ENCODE results near the gene FAM83E. TPM values are rescaled to one million over a fixed set of nuclear protein-coding genes. Genes with fewer than 3 reads are reported as not detected.
A peak's percentile ranks its signal among the peaks of the same experiment; 100 is the strongest.

The FAM83E gene
- total RNA-seq, 2 experiments from 2014 or later: 1.5 to 4.1 TPM

DNA sequence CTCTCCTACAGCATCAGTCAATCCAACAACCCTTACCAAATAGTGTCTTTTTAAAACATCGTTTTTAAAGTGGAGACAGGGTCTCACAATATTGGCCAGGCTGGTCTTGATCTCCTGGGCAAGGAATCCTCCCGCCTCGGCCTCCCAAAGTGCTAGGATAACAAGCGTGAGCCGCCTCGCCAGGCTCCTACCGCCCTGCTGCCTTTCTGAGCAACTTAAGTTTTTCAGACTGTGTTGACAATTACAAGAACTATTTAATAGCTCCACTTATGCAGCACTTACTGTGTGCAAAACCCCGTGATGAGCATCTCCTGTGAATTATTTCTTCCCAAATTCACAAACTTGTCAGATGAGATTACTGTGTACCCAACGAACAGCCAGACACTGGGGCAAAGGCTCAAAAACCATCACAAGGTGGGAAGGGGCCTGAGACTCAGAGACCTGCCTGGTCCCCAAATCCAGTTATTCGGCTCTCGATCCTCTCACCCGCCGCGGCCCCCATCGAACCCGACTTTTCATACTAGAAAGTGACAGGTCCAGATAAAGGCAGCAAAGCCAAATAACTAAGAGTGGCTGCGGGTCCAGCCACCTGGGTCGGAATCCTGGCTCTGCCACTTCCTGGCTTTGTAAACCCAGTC, 3.5 kb upstream of the FAM83E start:
- Mint-ChIP-seq H3K4me3 (peak overlapping the region; percentile 94), H3K9me3 (ENCODE audit: low read depth) (no peaks in the 10 kb centered on the region), H3K27me3 (no peaks in the 10 kb centered on the region), H3K36me3 (ENCODE audit: low read depth) (peaks cover 59% of the 10 kb centered on the region), H3K27ac (peak overlapping the region; percentile 97), H3K4me1 (peaks cover 42% of the 10 kb centered on the region)
- ChIA-PET POLR2A (interaction anchor here (1.0 to 1.3 kb wide), 11 partner anchors 10 to 255 kb away, joined by 3 to 9 read pairs (median 4); partner anchors contain the start of genes CA11, DBP, SYNGR4 and TMEM143), CTCF (interaction anchor here (0.6 to 1.9 kb wide), 3 partner anchors 10 to 375 kb away, joined by 3 to 7 read pairs (median 4); partner anchors contain the start of gene RUVBL2)
- DNase-seq: no peak
- no peak for ATAC-seq
- intact Hi-C loops (cut with DNase I, micrococcal nuclease): loop anchor here in 1 of 2 experiments (2.0 kb wide), 1 partner anchor 108 kb away; the partner anchor contains the start of gene LMTK3

DNA sequence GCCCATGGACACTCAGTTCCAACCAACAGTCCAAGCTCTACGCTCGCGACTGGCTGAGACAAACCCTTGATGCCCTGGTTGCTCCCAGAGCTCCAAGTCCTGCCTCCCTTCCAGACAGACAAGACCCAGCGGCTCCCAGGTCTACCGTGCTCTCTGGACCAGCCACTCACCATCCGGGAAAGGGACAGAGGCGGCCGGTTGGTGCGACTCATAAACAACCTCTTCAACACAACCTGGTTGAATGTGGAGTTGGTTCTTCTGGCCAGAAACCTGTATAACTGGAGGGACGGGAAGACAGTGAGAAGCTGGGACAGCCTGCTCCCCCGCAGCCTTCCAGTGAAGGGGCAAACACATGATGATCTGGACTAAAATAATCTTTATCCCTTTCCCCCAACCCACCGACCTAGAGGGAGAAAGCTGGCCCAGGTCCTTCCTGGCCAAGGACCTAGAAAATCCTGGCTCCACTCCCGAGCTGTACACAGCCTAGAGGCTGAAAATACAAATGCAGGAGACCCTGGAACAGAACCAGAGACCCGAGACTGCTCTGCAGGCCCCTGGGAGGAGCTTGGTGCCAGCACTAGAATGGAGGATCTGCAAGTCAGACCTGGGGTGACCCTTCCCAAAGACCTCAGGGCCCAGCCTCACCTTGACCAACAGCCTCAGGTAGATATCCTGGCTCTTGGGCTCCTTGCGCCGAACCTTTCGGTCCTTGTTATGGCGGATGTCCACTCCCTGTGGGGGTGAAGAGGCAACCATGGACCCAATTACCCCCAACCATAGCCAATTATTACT, 2.5 kb upstream of the FAM83E start:
- H3K9me3 Mint-ChIP-seq (ENCODE audit: low read depth): no peaks in the 10 kb centered on the region
- peaks cover 55% of the 10 kb centered on the region for H3K36me3 Mint-ChIP-seq (ENCODE audit: low read depth)
- H3K27ac Mint-ChIP-seq: peak overlapping the region; percentile 97
- H3K4me1 Mint-ChIP-seq: peaks cover 37% of the 10 kb centered on the region
- ATAC-seq (no peak), DNase-seq (no peak)
- peak overlapping the region; percentile 94 for H3K4me3 Mint-ChIP-seq
- ChIA-PET POLR2A (interaction anchor here (0.5 to 1.3 kb wide), 6 partner anchors 9 to 198 kb away, joined by 3 to 6 read pairs (median 3); no protein-coding TSS in a partner anchor), CTCF (interaction anchor here (0.6 kb wide), 1 partner anchor 225 kb away, joined by 3 read pairs; no protein-coding TSS in a partner anchor)
- no peaks in the 10 kb centered on the region for H3K27me3 Mint-ChIP-seq
- intact Hi-C loops (cut with DNase I, micrococcal nuclease): no loop called here

DNA sequence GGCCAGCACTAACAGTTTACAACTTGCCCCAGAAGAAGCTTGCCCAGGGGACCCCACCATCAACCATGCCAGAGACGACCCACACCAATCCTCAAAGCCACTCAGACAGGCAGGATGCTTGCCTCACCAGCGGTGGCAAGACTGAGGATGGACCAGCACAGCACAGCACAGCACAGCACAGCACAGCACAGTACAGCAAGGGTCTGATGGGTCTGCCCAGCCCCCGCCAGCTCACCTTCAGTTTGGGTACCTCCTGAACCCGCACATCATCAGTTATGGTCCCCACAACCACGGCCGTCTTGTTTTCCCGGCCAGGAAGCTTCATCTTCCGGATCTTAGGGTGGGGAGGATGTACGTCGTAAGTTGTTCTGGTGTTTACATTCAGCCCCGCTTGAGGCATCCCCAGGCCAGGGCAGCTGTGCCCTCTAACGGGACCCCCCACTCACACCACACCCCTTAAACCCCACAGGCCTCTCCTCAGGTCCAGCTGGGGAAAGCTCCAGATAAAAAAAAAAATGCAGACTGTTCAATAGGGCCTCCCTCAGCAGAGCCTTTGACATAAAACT, 1.7 kb upstream of the FAM83E start:
- peak overlapping the region; percentile 97 for H3K27ac Mint-ChIP-seq
- H3K4me1 Mint-ChIP-seq: peaks cover 32% of the 10 kb centered on the region
- no peaks in the 10 kb centered on the region for H3K9me3 Mint-ChIP-seq (ENCODE audit: low read depth)
- POLR2A ChIA-PET: interaction anchor here (0.6 to 1.4 kb wide), 8 partner anchors 8 to 506 kb away, joined by 3 to 6 read pairs (median 3); partner anchors contain the start of gene PLA2G4C
- no peak for DNase-seq
- no peaks in the 10 kb centered on the region for H3K27me3 Mint-ChIP-seq
- CTCF ChIA-PET: interaction anchor here (0.5 kb wide), 1 partner anchor 26 kb away, joined by 3 read pairs; no protein-coding TSS in a partner anchor
- peaks cover 50% of the 10 kb centered on the region for H3K36me3 Mint-ChIP-seq (ENCODE audit: low read depth)
- ATAC-seq: no peak
- intact Hi-C loops (cut with DNase I, micrococcal nuclease): no loop called here
- peak overlapping the region; percentile 94 for H3K4me3 Mint-ChIP-seq

DNA sequence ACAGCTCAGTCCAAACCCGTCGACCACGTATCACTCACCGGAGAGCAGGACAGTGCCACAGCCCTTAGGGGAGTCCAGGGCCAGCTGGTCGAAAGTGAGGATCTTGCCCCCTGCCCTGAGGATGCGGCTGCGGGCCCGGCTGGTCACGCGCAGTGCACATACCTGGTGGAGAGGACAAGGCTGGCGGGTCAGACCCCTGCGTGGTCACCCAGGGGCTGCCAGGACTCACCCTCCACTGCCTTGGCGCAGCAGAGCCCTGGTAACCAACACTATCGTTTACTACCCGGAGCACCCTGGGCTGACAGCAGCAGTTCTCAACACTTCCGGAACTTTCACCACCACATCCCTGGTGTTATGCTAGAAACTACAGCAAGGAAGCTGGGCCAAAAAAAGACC, 1.2 kb upstream of the FAM83E start:
- intact Hi-C loops (cut with DNase I, micrococcal nuclease): no loop called here
- peaks cover 47% of the 10 kb centered on the region for H3K36me3 Mint-ChIP-seq (ENCODE audit: low read depth)

DNA sequence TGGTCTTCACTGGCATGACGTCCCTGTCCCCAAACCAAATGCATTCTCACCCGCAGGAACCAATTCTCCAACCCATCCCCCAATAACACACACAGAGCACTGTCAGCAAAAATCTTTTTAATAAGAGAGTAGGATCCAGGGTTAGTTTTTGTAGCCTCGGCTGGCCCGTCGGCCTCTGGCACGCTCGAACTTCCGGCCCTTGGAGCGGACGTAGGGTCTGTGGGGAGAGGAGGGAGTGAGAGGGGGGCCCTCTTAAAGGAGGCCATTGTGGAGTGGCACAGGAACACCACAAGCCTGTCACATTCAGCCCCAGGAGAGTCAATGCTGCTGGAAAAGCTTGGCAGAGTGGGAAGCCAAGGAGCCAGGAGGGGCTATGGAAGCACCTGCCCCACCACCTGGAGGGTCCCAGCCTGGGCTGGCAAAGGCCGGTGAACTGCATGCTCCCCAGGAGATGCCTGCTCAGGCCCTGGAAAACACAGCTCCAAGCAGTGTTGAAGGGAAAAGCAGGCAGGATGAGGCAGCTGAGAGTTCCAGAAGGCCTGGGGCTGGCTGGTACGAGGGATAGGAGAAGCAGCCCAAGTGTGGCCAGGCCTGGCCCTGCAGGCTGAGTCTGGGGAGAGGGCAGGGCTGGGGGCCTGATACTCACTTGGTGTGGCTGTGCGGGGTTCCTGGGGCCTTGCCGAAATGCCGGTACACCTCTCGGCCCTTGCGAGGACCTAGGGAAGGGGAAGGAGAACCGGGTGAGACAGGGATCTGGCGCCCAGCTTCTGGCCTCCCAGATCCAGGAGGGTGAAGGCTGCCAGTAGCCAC, 560 bp upstream of the FAM83E start:
- ChIA-PET POLR2A (interaction anchor here (0.6 to 1.5 kb wide), 6 partner anchors 9 to 122 kb away, joined by 3 to 5 read pairs (median 3); no protein-coding TSS in a partner anchor), CTCF (no interaction called here)
- Mint-ChIP-seq H3K4me1 (peaks cover 30% of the 10 kb centered on the region), H3K9me3 (ENCODE audit: low read depth) (no peaks in the 10 kb centered on the region), H3K27me3 (no peaks in the 10 kb centered on the region), H3K27ac (peak overlapping the region; percentile 13), H3K36me3 (ENCODE audit: low read depth) (peaks cover 47% of the 10 kb centered on the region), H3K4me3 (peak overlapping the region; percentile 6)
- intact Hi-C loops (cut with DNase I, micrococcal nuclease): no loop called here
- no peak for ATAC-seq
- DNase-seq: no peak

More for the DNA sequence above, 1.2 kb upstream of the FAM83E start:
- ATAC-seq: no peak
- ChIA-PET POLR2A (interaction anchor here (0.7 to 1.5 kb wide), 8 partner anchors 8 to 505 kb away, joined by 3 to 6 read pairs (median 3); partner anchors contain the start of gene PLA2G4C), CTCF (interaction anchor here (0.5 kb wide), 1 partner anchor 26 kb away, joined by 3 read pairs; no protein-coding TSS in a partner anchor)
- H3K4me1 Mint-ChIP-seq: peaks cover 30% of the 10 kb centered on the region
- H3K27ac Mint-ChIP-seq: peak overlapping the region; percentile 97
- H3K9me3 Mint-ChIP-seq (ENCODE audit: low read depth): no peaks in the 10 kb centered on the region
- no peaks in the 10 kb centered on the region for H3K27me3 Mint-ChIP-seq
- peak overlapping the region; percentile 94 for H3K4me3 Mint-ChIP-seq
- no peak for DNase-seq

DNA sequence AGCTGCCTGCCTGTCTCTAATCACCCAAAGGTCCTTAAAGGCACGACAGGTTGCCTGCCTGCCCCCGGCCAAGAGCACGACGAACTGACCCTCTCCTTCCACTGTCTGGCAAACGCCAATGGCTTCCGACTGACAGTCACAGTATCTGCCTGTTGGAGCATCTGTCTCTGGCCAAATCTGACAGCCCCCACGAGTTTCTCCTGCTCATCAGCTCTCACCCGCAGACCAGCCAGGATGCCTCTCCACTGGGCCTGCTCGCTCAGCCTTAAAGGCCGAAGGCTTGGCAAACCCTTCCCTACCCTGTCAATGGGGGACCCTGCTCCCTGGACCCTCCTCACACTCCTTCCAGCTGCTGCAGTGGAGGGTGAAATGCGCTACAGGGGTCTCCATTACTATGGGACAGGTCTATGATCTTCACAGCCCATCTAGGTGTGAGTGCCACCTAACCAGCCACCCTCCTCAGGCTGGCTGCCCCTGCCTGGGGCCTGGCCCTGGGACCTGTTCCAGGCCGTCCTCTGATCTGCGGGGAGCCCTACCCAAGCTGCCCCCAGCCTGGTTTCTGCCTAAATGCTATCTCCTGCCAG, 932 bp downstream of the FAM83E start:
- H3K36me3 Mint-ChIP-seq (ENCODE audit: low read depth): peaks cover 38% of the 10 kb centered on the region
- no peaks in the 10 kb centered on the region for H3K9me3 Mint-ChIP-seq (ENCODE audit: low read depth)
- H3K27me3 Mint-ChIP-seq: no peaks in the 10 kb centered on the region
- peaks cover 21% of the 10 kb centered on the region for H3K4me1 Mint-ChIP-seq
- no peak for ATAC-seq
- no peak overlapping the region for H3K4me3 Mint-ChIP-seq
- ChIA-PET POLR2A (interaction anchor here (0.6 to 2.4 kb wide), 4 partner anchors 8 to 112 kb away, joined by 3 to 7 read pairs (median 4); no protein-coding TSS in a partner anchor), CTCF (interaction anchor here (0.5 to 0.7 kb wide), 3 partner anchors 99 to 343 kb away, joined by 3 to 4 read pairs (median 4); no protein-coding TSS in a partner anchor)
- no peak for DNase-seq
- H3K27ac Mint-ChIP-seq: peak overlapping the region; percentile 25
- intact Hi-C loops (cut with DNase I, micrococcal nuclease): no loop called here

DNA sequence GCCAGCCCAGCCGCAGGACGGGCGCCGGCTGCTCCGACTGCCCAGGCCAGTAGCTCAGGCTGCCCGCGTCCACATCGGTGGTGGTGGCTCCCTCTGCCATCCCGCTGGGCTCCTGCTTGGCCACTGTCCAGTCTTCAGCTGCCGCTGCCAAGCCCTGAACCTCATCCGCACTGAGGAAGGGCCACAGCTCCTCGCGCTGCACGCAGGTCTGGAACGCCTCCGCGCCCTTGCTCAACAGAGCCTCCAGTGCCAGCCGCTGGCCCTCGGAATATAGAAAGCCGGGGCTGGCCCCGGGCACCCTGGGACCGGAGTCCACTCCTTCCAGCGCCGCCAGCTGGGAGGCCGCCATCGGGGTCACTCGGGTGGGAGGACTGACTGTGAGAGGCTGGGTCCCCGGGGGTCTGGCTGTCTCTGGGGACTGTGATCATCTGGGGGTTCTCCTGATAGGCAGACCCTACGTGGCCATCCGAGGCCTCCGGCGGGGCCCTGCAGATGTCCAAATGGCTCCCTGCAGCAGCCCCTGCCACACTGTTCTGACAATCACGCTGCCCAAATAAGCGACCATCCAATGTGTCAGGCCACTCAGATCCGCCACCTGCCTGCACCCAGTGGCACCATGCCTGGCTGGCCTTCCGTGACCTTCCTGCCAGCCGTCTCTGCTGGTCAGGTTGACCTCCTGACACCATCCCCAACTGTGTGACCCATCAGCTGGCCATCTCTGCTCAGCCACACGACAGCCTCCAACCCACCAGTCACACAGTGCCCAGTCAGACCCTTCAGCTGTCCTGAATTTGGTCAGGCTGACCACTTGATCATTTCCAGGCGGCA, 1.6 kb downstream of the FAM83E start:
- ChIA-PET POLR2A (interaction anchor here (0.7 to 2.4 kb wide), 3 partner anchors 8 to 18 kb away, joined by 3 to 7 read pairs (median 4); no protein-coding TSS in a partner anchor), CTCF (interaction anchor here (0.5 kb wide), 1 partner anchor 213 kb away, joined by 3 read pairs; no protein-coding TSS in a partner anchor)
- H3K9me3 Mint-ChIP-seq (ENCODE audit: low read depth): no peaks in the 10 kb centered on the region
- intact Hi-C loops (cut with DNase I, micrococcal nuclease): no loop called here
- no peak overlapping the region for H3K27ac Mint-ChIP-seq
- H3K4me3 Mint-ChIP-seq: no peak overlapping the region
- no peak for DNase-seq
- peaks cover 32% of the 10 kb centered on the region for H3K36me3 Mint-ChIP-seq (ENCODE audit: low read depth)
- H3K27me3 Mint-ChIP-seq: no peaks in the 10 kb centered on the region
- H3K4me1 Mint-ChIP-seq: peaks cover 24% of the 10 kb centered on the region
- ATAC-seq: no peak

DNA sequence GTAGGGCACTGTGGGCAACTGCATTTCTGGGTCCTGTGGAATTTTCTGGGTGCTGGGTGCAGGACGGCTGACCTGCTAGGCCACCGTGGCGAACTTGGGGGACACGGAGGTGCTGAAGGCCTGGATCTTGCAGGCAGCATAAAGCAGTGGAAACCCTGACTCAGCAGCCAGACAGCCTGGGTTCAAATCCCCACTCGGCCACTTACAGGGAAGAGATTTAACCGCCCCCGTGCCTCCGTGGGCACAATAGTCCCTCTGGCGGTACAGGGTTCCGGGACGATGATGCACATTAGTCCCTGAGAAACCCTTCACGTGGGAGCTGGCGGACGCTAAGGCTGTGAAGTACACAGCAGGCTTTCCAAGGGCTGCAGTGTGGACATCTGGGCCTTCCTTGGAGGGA, 3.0 kb downstream of the FAM83E start:
- intact Hi-C loops (cut with DNase I, micrococcal nuclease): no loop called here
- Mint-ChIP-seq H3K4me3 (no peak overlapping the region), H3K36me3 (ENCODE audit: low read depth) (peaks cover 18% of the 10 kb centered on the region), H3K27ac (no peak overlapping the region), H3K27me3 (no peaks in the 10 kb centered on the region), H3K4me1 (peaks cover 14% of the 10 kb centered on the region), H3K9me3 (ENCODE audit: low read depth) (no peaks in the 10 kb centered on the region)
- DNase-seq (no peak), ATAC-seq (no peak)
- CTCF ChIA-PET: interaction anchor here (0.7 kb wide), 1 partner anchor 1727 kb away, joined by 3 read pairs; no protein-coding TSS in a partner anchor
- POLR2A ChIA-PET: no interaction called here

DNA sequence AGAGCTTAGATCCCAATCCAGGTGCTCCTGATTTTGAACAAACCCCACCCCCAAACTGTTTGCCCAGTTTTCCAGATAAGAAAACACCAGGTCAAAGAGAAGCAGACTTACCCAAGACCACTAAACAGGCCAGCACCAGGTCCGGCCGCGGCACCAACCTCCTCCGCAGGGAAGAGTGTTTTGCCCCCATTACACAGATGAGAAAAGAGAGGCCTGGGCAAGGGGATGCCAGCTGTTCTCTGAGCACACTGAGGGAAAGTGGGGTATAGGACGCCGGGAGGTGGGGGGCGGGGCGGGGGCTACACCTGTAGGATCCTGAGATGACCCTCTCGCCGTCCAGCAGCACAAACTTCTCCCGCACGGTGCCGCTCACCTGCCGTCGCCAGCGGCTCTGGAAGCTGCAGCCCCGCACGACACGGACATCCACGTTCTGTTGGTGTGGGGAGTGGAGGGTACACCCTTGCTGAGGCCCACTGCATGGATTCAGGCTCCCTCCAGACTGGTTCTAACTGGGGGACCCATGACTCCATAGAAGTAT, 5.2 kb downstream of the FAM83E start:
- H3K4me3 Mint-ChIP-seq: no peak overlapping the region
- no peak overlapping the region for H3K27ac Mint-ChIP-seq
- intact Hi-C loops (cut with DNase I, micrococcal nuclease): no loop called here
- ChIA-PET POLR2A (interaction anchor here (1.2 to 2.5 kb wide), 2 partner anchors 9 to 116 kb away, joined by 3 to 8 read pairs; partner anchors contain the start of genes RPL18 and SPHK2), CTCF (interaction anchor here (0.7 to 3.2 kb wide), 7 partner anchors 15 to 123 kb away, joined by 3 to 35 read pairs (median 8); no protein-coding TSS in a partner anchor)
- H3K36me3 Mint-ChIP-seq (ENCODE audit: low read depth): no peaks in the 10 kb centered on the region
- peaks cover 3% of the 10 kb centered on the region for H3K4me1 Mint-ChIP-seq
- no peaks in the 10 kb centered on the region for H3K9me3 Mint-ChIP-seq (ENCODE audit: low read depth)
- ATAC-seq: no peak
- no peak for DNase-seq
- H3K27me3 Mint-ChIP-seq: no peaks in the 10 kb centered on the region
